ENCODE results near the gene MT1A. TPM values are rescaled to one million over a fixed set of nuclear protein-coding genes. Genes with fewer than 3 reads are reported as not detected.
A peak's percentile ranks its signal among the peaks of the same experiment; 100 is the strongest.

The MT1A gene
- polyA plus RNA-seq, 1 of the 3 experiments (the other 2 are of a cell fraction), result 5.4 TPM

GRCh38 chr16:56682703-56683397, 44.4 kb downstream of the MT1A start:
- Histone ChIP-seq H3K4me1 (ENCODE audit: control insufficient read depth in 1 of 2, insufficient read depth in 2 of 2, low read depth in 1 of 2, low read length in 1 of 2) (peaks cover 0 to 26% of the 10 kb centered on the region in 2 experiments; a peak in 2 of 4 replicates), H3K27me3 (ENCODE audit: insufficient read depth) (no peaks in the 10 kb centered on the region), H4K20me1 (ENCODE audit: insufficient read depth) (no peaks in the 10 kb centered on the region), H3K9me3 (no peaks in the 10 kb centered on the region), H3K9ac (peak overlapping the region; percentile 75), H3K36me3 (replicated peaks in 1 of 2; ENCODE audit: control insufficient read depth in 1 of 2, insufficient read depth in 2 of 2, low read length in 1 of 2) (no peaks in the 10 kb centered on the region), H3K4me3 (ENCODE audit: low read depth in 2 of 2, low read length in 1 of 2) (peak overlapping the region; percentile 62 to 69), H3K27ac (ENCODE audit: low read depth in 2 of 2, low read length in 1 of 2) (peak overlapping the region; percentile 56 to 64; a peak in 3 of 4 replicates), H3F3A (replicated peaks; ENCODE audit: insufficient read depth) (no peaks in the 10 kb centered on the region), H3K9me2 (no peaks in the 10 kb centered on the region), H3K79me2 (ENCODE audit: insufficient read depth) (peaks cover 9% of the 10 kb centered on the region; the same call in 1 of the 2 replicates), H2AFZ (ENCODE audit: low read depth) (peak overlapping the region; percentile 90), H3K4me2 (peak overlapping the region; percentile 93)
- TF ChIP-seq MEF2A (IDR thresholded peaks at IDR 0.05; ENCODE audit: borderline replicate concordance, low read depth) (no peak), SMC3 (IDR thresholded peaks at IDR 0.05; ENCODE audit: low read depth, low read length) (no peak), RAD21 (IDR thresholded peaks at IDR 0.05; ENCODE audit: low read length) (no peak), ELF1 (IDR thresholded peaks at IDR 0.05) (no peak), POLR2AphosphoS5 (IDR thresholded peaks at IDR 0.05; ENCODE audit: low read depth, low read length) (no peak), GATA2 (CRISPR knock-in tag; IDR thresholded peaks at IDR 0.05) (no peak), TCF12 (IDR thresholded peaks at IDR 0.05) (no peak), NFIC (IDR thresholded peaks at IDR 0.05; ENCODE audit: borderline replicate concordance) (no peak), TAF1 (IDR thresholded peaks at IDR 0.05; ENCODE audit: borderline replicate concordance, low read depth, low read length) (no peak), USF1 (IDR thresholded peaks at IDR 0.05; ENCODE audit: borderline replicate concordance, low read depth) (no peak), FOXM1 (IDR thresholded peaks at IDR 0.05; ENCODE audit: low read depth) (no peak), SIN3A (IDR thresholded peaks at IDR 0.05; ENCODE audit: borderline replicate concordance, low read depth, low read length) (no peak), FOSL2 (IDR thresholded peaks at IDR 0.05; ENCODE audit: borderline replicate concordance, low read depth) (no peak), MAX (IDR thresholded peaks at IDR 0.05; ENCODE audit: low read depth) (no peak), MXI1 (IDR thresholded peaks at IDR 0.05; ENCODE audit: low read depth, low read length) (no peak), FOXJ3 (CRISPR knock-in tag; IDR thresholded peaks at IDR 0.05) (no peak; the same call in 1 of the 2 replicates)
- no peak for DNase-seq
- 38% methylated on average over 7 of the region's 8 CpGs for WGBS (ENCODE audit: low lambda C conversion rate)
- ChIA-PET POLR2A (interaction anchor here (1.5 to 1.9 kb wide), 2 partner anchors 57 to 72 kb away, joined by 3 to 6 read pairs; partner anchors contain the start of gene MT1E), CTCF (interaction anchor here (1.1 to 6.1 kb wide), 4 partner anchors 19 to 82 kb away, joined by 3 to 41 read pairs (median 7); no protein-coding TSS in a partner anchor)

Data from SK-N-SH (cell line).